Glomerular endothelial cell (primary cell): Measurements from ENCODE around the gene GNB1. TPM values are rescaled to one million over a fixed set of nuclear protein-coding genes. Genes with fewer than 3 reads are reported as not detected.
"Not testable (repeated sequence)": the region's sequence is repeated elsewhere in the genome, so short reads cannot be mapped to it uniquely, and the experiment has no call there.

Source experiments
- DNase-seq: peaks from one replicate; pipeline ENCODE4 v3.0.0-alpha.2; 2011; ENCODE audit warnings: low read depth, low spot score; ENCODE audit errors: extremely low read depth
- total RNA-seq: library from RNA; depleted of rRNA; stranded (reverse); fragments of >200 nt; gene quantifications from 2 replicates; pipeline ENCODE4 v1.2.3, GENCODE V29; 2015

Gene GNB1
- total RNA-seq, 1 donor from 2014 or later = 291 TPM

DNA sequence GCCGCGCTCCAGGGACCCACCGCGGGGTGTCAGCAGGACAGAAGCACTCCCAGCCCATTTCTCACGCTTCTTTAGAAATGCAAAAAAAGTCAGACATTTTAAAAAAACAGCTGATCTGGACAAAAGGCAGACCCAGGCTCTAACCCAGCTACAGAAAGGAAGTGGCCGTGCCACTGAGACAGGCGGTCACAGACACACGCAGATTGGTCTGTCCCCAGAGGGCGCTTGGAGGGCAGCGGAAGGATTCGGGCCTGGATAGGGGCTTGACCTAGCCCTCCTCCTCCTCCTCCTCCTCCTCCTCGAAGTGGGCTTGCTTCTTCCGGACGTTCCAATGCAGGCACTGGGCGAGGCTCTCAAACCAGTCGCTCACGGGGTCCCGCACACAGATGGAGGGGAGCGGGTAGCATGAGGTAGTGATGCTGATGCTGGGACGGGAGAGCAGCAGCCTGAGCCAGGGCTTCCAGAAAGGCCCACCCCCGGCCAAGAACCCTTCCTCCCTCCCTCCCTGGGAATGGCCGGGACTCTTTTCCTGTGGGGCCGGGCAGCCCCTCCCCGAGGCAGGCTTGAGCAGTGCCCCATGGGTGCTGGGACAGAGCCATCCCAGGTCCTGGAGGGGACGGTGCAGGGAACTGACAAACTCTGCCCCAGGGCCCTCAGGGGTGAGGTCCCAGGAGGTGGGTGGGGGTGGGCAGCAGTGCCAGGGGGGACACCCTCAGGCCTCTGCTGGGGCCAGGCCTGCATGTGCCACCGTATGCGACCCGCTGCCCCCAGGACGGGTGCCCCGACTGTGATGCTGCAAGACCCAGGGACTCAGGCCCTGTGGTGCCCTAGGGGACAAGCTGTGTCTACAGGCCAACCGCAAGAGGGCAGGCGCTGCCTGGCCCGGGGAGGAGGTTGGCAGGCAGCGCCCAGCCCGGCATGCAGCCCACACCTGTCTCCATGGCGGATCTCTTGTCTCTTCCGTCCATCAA, 138.0 kb downstream of the GNB1 start:
- DNase-seq = no peak

DNA sequence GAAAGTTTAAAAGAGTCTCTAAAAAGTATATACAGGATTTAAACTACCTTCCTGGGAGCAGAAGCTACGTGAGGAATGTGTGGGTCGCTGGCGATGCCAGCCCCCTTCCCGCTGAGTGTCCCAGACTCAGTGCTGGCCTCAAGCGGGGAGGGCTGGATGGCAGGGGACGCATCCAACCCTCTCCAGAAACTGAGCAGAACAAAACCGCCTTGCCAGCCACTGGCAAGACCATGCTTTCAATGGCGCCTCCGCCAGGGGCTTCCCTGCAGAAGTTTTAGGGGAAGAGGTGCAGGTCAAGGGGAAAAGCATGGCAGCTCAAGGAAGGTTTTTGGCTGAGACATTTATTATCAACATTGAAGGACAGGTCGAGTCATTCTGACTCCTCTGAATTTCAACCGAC, 138.7 kb downstream of the GNB1 start:
- no peak for DNase-seq

DNA sequence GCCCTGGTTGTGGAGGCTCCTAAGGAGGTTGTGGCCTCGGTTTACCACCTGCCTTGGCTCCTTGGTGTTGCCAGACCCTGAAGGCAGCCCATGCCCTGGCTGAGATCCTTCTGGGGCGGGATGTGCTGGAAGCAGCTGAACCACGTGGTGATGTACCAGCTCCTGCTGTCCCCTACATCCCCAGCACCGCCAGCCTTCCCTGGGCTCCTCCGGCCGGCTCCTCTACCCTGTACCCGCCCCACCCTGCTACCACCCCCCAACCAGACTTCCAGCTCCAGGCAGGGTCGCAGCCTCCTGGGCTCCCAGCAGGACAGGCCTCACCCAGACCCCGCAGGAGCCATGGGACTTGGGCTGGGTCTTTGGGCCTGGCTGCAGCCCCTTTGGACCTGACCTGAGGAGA, 140.9 kb downstream of the GNB1 start:
- DNase-seq = not testable (repeated sequence)

DNA sequence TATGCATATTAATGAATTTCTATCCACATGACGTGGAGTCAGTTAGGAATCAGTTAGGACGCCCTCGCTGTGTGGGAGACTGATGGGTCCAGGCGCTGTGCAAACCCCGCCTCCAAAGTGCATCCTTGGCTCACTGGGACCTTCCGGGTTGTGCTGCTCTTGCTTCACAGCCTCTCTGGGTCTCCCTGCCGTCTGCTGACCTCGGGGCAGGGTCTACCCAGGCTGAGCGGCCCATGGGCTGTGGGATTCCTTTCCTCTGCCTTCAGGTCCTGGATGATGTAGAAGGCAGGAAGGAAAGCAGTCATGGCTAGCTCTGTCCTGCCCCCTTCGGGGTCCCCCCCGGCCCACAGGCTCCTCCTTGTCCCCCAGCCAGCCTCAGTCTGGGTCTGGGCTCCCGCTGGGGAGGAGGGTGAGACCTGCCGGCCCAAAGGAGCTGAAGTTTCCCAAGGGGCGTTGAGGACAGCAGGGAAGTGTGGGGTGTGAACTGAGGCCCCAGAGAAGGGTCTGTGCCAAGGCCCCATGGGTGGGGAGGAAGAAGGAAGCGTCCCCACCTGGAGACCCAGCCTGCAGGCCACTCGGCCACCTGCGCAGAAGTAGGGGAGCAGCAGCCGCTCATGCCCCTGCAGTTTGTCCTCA, 142.1 kb downstream of the GNB1 start:
- no peak for DNase-seq

DNA sequence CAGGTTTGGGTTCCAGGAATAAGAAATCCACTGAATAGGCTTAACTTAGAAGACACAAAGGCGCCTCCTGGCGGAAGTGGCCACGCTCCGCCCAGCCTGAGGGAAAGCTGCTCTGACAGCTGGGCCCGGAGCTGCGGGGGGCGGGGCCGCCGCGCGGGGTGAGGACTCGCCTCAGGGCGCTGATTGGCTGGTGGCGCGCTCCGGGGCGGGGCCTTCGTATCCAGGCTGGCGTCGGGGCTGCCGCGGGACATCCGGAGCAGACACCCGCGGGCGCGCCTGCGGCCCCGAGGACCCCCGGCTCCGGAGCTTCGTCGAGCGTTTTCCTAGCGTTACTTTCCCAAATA, 144.3 kb downstream of the GNB1 start:
- DNase-seq = not testable (repeated sequence)

DNA sequence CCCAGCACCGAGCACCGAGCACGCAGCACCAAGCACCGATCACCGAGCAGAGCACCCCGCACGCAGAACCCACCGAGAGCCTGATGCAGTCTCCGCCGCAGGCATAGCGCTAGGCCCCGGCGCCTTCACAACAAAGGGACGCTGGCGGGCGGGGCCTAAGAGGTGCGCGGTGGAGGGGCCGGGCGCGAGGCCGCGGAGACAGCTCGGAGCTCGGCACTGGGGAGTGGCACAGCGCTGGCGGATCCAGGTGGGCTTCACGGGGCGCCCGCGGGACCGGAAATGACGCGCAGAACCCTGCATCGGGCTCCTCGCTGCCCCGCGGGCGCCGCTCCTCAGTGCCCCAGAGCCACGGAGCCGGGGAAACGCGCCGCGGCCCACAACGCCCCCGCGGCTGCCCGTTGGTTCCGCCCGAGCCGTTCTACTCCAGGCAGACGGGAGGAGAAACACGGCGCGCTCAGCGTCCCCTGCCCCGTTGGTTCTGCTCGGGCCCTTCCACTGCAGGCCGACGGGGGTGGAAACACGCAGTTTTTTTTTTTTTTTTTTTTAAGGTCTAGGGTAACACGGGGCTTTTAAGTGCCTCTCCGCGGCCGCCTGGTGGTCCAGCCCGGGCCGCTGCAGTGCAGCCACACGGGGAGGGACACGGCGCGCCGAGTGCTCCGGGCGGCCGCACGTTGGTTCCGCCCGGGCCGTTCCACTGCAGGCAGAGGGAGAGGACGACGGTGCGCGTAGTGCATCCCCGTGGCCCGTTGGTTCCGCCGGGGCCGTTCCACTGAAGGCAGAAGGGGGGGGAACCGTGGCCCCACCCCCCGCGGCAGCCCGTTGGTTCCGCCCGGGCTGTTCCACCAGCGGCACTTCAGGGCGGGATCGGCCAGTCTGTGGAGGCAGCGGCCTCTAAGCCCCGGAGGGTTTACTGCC, 145.0 kb downstream of the GNB1 start:
- peak; percentile 0 for DNase-seq

DNA sequence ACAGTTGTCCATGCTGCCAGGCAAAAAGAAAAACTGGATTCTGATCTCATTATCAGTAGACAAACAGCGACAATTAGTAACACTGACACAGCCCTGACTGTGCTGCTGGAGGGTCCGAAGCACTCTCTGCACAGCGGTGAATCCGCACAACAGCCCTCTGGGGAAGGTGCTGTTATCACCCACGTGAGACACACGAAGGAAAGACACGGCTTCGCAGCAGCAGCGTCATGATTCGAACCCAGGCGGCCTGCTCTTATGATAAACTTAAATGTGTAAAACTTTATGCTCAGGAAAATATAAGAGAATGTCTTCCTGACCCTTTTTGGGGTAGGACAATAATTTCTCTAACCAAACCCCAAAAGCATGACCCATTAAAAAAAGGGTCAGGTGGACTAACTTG, 148.4 kb downstream of the GNB1 start:
- DNase-seq = not testable (repeated sequence)

DNA sequence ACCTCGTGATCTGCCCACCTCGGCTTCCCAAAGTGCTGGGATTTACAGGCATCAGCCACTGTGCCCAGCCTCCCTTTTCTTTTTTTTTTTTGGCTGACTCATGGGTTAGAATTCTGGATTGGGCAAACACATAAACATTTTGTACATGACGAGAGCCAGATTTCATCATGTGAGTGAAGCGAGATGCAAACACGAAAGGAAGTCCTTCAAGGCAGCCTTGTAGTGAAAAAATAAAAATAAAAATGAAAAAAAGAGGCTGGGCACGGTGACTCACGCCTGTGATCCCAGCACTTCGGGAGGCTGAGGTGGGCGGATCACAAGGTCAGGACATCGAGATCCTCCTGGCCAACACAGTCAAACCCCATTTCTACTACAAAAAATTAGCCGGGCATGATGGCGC, 149.9 kb downstream of the GNB1 start:
- DNase-seq = peak; percentile 41

DNA sequence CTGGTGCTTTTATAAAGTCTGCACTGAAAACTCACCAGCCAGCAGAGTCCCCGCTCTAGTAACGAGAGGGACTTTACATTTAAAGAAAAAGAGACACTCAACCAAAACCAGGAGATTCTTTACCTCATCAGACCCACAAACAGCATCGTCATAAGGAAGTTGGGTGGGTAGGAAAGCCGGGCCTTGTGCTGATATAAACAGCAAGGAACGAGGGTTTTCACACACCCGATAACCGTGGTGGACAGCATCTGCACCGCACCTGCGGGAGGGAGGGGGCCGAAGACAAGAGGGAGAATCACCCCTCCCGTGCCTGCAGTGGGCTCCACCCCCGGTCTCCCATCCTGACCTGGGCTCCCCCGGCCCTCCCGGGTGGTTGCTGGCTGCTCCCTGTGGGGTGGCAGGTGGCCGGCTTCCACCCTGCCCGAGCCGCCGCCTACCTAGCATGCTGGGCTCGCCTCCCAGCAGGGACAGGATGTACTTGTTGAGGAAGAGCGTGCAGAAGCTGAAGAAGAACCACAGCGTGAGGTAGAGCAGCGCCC, 152.0 kb downstream of the GNB1 start:
- DNase-seq = not testable (repeated sequence)

DNA sequence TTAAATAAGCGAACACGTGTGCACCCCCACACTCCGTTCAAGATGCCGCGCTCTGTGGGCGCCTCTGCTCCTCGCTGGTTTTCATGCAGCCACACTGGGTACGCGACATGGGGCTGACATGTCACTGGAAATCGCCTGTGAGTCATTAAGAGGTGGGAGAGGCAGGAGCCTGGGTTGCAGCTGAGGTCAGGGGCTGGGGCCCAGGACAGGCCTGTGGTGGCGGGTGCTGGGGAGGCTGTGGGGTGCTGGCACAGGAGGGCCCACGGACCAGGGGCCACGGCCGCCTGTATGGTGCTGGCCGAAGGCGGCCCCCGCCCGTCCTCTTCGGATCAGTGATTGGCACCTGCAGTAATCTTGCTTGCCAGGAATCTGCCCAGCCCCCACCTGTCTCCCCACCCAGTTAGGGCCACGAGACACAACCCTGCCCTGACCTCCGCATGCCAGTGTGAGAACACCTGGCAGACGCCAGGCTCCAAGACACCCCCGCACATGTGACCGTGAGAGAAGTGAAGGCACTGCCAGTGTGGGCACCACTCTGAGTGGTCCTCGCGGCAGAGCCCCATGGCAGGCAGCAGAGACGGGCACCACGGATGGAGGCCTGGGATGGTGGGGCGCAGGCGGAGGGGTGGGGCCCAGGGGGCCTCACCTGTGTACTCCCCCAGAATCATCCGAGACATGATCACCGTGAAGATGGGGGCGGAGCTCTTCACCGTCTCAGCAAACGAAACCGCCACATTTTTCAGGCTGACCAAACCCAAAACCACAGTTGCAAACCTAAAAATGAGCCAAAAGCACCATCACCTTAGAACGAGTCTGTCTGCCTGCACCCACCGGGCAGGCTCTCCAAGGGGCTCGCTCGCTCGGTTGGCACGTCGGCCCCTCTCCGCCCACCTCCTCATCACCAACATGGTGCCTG, 153.0 kb downstream of the GNB1 start:
- DNase-seq = not testable (repeated sequence)

Other genes starting within 250 kb of the GNB1 start
- 13.5 and 24.3 TPM in 2 replicates for gene CDK11B, start 232.1 kb downstream of the GNB1 start, total RNA-seq
- gene SLC35E2B, start 198.3 kb downstream of the GNB1 start, total RNA-seq = 40.0 and 62.2 TPM in 2 replicates
- 19.7 and 25.9 TPM in 2 replicates for gene CDK11A, start 166.7 kb downstream of the GNB1 start, total RNA-seq
- gene NADK, start 112.6 kb downstream of the GNB1 start, total RNA-seq = 91.0 and 134 TPM in 2 replicates
- gene CALML6, start 24.2 kb upstream of the GNB1 start, total RNA-seq = 0.18 and 1.4 TPM in 2 replicates
- gene TMEM52, start 28.2 kb upstream of the GNB1 start, total RNA-seq = 0.18 TPM in 1 of 2 replicates, not detected in the other
- not detected in 2 replicates for gene CFAP74, start 112.7 kb upstream of the GNB1 start, total RNA-seq
- gene GABRD, start 128.3 kb upstream of the GNB1 start, total RNA-seq = not detected in 2 replicates
- 2.3 and 4.0 TPM in 2 replicates for gene PRKCZ, start 159.3 kb upstream of the GNB1 start, total RNA-seq